ENCODE results near the gene ATP2C2.
"Not testable (repeated sequence)": the region's sequence is repeated elsewhere in the genome, so short reads cannot be mapped to it uniquely, and the experiment has no call there.

Gene ATP2C2

GRCh38 chr16:84368308-84368996, at the start of gene ATP2C2:
Gene ATP2C2 (plus strand): TSS chr16:84368538. CDS start chr16:84368616, 78 bp downstream.
- DNase-seq, result no peak

- DNase-seq, result no peak
Measured at GRCh38 chr16:84319146-84319760, 49.1 kb upstream of the ATP2C2 start.

- DNase-seq, result no peak
Measured at GRCh38 chr16:84320511-84320910, 47.8 kb upstream of the ATP2C2 start.

- no peak for DNase-seq
Measured at GRCh38 chr16:84321932-84322331, 46.4 kb upstream of the ATP2C2 start.

GRCh38 chr16:84322749-84323148, 45.6 kb upstream of the ATP2C2 start:
- no peak for DNase-seq

- DNase-seq, result no peak
Measured at GRCh38 chr16:84323606-84324005, 44.7 kb upstream of the ATP2C2 start.

- DNase-seq, result no peak
Measured at GRCh38 chr16:84324434-84325262, 43.7 kb upstream of the ATP2C2 start.

- no peak for DNase-seq
Measured at GRCh38 chr16:84326545-84326944, 41.8 kb upstream of the ATP2C2 start.

- no peak for DNase-seq
Measured at GRCh38 chr16:84327926-84328505, 40.3 kb upstream of the ATP2C2 start.

- DNase-seq, result no peak
Measured at GRCh38 chr16:84329016-84329415, 39.3 kb upstream of the ATP2C2 start.

GRCh38 chr16:84329843-84330684, 38.3 kb upstream of the ATP2C2 start:
- DNase-seq, result no peak

- no peak for DNase-seq
Measured at GRCh38 chr16:84330685-84331050, 37.7 kb upstream of the ATP2C2 start.

GRCh38 chr16:84331998-84332780, 36.1 kb upstream of the ATP2C2 start:
- DNase-seq, result no peak

- no peak for DNase-seq
Measured at GRCh38 chr16:84332975-84333684, 35.2 kb upstream of the ATP2C2 start.

- DNase-seq, result no peak
Measured at GRCh38 chr16:84334058-84334457, 34.3 kb upstream of the ATP2C2 start.

GRCh38 chr16:84334482-84334881, 33.9 kb upstream of the ATP2C2 start:
- DNase-seq, result no peak

- DNase-seq, result not testable (repeated sequence)
Measured at GRCh38 chr16:84337236-84337635, 31.1 kb upstream of the ATP2C2 start.

GRCh38 chr16:84339311-84339710, 29.0 kb upstream of the ATP2C2 start:
- DNase-seq, result no peak

GRCh38 chr16:84339766-84340165, 28.6 kb upstream of the ATP2C2 start:
- no peak for DNase-seq

- DNase-seq, result no peak
Measured at GRCh38 chr16:84340325-84341040, 27.9 kb upstream of the ATP2C2 start.
